ENCODE data around the gene KDM2A. TPM values are rescaled to one million over a fixed set of nuclear protein-coding genes. Genes with fewer than 3 reads are reported as not detected.
A peak's percentile ranks its signal among the peaks of the same experiment; 100 is the strongest.

Gene KDM2A
- total RNA-seq, 1 experiment from 2014 or later = 120 TPM

- no peak overlapping the region for H3K4me3 ChIP-seq
- ChIA-PET CTCF (interaction anchor here (0.7 kb wide), 1 partner anchor 10 kb away, joined by 4 read pairs; no protein-coding TSS in a partner anchor), POLR2A (ENCODE audit: unreplicated experiment) (no interaction called here)
- no peaks in the 10 kb centered on the region for H3K9me3 ChIP-seq (ENCODE audit: insufficient read depth, low read depth)
- peaks cover 40% of the 10 kb centered on the region for H3K4me1 ChIP-seq (replicated peaks; ENCODE audit: insufficient read depth)
- DNase-seq = no peak
- H3K27ac ChIP-seq = no peak overlapping the region
- TF ChIP-seq, protein P1, sequence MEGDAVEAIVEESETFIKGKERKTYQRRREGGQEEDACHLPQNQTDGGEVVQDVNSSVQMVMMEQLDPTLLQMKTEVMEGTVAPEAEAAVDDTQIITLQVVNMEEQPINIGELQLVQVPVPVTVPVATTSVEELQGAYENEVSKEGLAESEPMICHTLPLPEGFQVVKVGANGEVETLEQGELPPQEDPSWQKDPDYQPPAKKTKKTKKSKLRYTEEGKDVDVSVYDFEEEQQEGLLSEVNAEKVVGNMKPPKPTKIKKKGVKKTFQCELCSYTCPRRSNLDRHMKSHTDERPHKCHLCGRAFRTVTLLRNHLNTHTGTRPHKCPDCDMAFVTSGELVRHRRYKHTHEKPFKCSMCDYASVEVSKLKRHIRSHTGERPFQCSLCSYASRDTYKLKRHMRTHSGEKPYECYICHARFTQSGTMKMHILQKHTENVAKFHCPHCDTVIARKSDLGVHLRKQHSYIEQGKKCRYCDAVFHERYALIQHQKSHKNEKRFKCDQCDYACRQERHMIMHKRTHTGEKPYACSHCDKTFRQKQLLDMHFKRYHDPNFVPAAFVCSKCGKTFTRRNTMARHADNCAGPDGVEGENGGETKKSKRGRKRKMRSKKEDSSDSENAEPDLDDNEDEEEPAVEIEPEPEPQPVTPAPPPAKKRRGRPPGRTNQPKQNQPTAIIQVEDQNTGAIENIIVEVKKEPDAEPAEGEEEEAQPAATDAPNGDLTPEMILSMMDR (conservative IDR thresholded peaks at IDR 0.05) = no peak
- TF ChIP-seq EZH2 (IDR thresholded peaks at IDR 0.05; ENCODE audit: low read depth) = no peak
- no peaks in the 10 kb centered on the region for H3K9me2 ChIP-seq (ENCODE audit: insufficient read depth)
- no peak overlapping the region for H2AFZ ChIP-seq
- intact Hi-C loops (cut with micrococcal nuclease; ENCODE audit: unreplicated experiment) = no loop called here
- peaks cover 6% of the 10 kb centered on the region; the same call in 1 of the 2 replicates for H3K36me3 ChIP-seq (ENCODE audit: low read depth)
- peaks cover 97% of the 10 kb centered on the region for H3K79me2 ChIP-seq (ENCODE audit: low read depth)
- BruUV-seq (replicated peaks) = no TSS peak
- H4K20me1 ChIP-seq (ENCODE audit: insufficient read depth) = peaks cover 11% of the 10 kb centered on the region; the same call in 1 of the 2 replicates
- H3K4me2 ChIP-seq = no peak overlapping the region
- no peaks in the 10 kb centered on the region for H3K27me3 ChIP-seq (ENCODE audit: insufficient read depth, low read depth)
- H3F3A ChIP-seq (ENCODE audit: insufficient read depth, low read depth) = peaks cover 46% of the 10 kb centered on the region
These were observed 43.9 kb downstream of the KDM2A start for GRCh38 chr11:67163006-67163405.

- POLR2A ChIA-PET (ENCODE audit: unreplicated experiment) = interaction anchor here (0.6 kb wide), 1 partner anchor 284 kb away, joined by 3 read pairs; no protein-coding TSS in a partner anchor
- CTCF ChIA-PET = no interaction called here
- Histone ChIP-seq H3K27me3 (ENCODE audit: insufficient read depth, low read depth) (no peaks in the 10 kb centered on the region), H3K4me2 (no peak overlapping the region), H2AFZ (no peak overlapping the region), H3K4me1 (replicated peaks; ENCODE audit: insufficient read depth) (peaks cover 43% of the 10 kb centered on the region), H3K79me2 (ENCODE audit: low read depth) (peaks cover 94% of the 10 kb centered on the region), H3K4me3 (no peak overlapping the region), H3K9me3 (ENCODE audit: insufficient read depth, low read depth) (no peaks in the 10 kb centered on the region), H4K20me1 (ENCODE audit: insufficient read depth) (peaks cover 6% of the 10 kb centered on the region; the same call in 1 of the 2 replicates), H3K9me2 (ENCODE audit: insufficient read depth) (no peaks in the 10 kb centered on the region), H3F3A (ENCODE audit: insufficient read depth, low read depth) (peaks cover 34% of the 10 kb centered on the region), H3K27ac (peak overlapping the region; percentile 31; the same call in 1 of the 2 replicates), H3K36me3 (ENCODE audit: low read depth) (peaks cover 6% of the 10 kb centered on the region; the same call in 1 of the 2 replicates)
- TF ChIP-seq, protein P1 (conservative IDR thresholded peaks at IDR 0.05) = no peak
- no peak for TF ChIP-seq EZH2 (IDR thresholded peaks at IDR 0.05; ENCODE audit: low read depth)
- no peak for DNase-seq
- intact Hi-C loops (cut with micrococcal nuclease; ENCODE audit: unreplicated experiment) = loop anchor here (5.0 kb wide), 1 partner anchor 83 kb away; no protein-coding TSS in a partner anchor
- no TSS peak for BruUV-seq (replicated peaks)
These were observed 46.6 kb downstream of the KDM2A start for GRCh38 chr11:67165623-67166022.

- POLR2A ChIA-PET (ENCODE audit: unreplicated experiment) = interaction anchor here (0.7 kb wide), 1 partner anchor 148 kb away, joined by 3 read pairs; no protein-coding TSS in a partner anchor
- CTCF ChIA-PET = interaction anchor here (0.6 to 1.2 kb wide), 4 partner anchors 48 to 114 kb away, joined by 3 to 5 read pairs (median 4); partner anchors contain the start of gene KDM2A
- peaks cover 35% of the 10 kb centered on the region for H3K4me1 ChIP-seq (replicated peaks; ENCODE audit: insufficient read depth)
- peaks cover 6% of the 10 kb centered on the region; the same call in 1 of the 2 replicates for H3K36me3 ChIP-seq (ENCODE audit: low read depth)
- no peak overlapping the region for H3K4me3 ChIP-seq
- TF ChIP-seq, protein P1 (conservative IDR thresholded peaks at IDR 0.05) = no peak
- TF ChIP-seq EZH2 (IDR thresholded peaks at IDR 0.05; ENCODE audit: low read depth) = no peak
- H3K79me2 ChIP-seq (ENCODE audit: low read depth) = peaks cover 94% of the 10 kb centered on the region
- H3K4me2 ChIP-seq = peak overlapping the region; percentile 32; the same call in 1 of the 2 replicates
- no peaks in the 10 kb centered on the region for H3K9me3 ChIP-seq (ENCODE audit: insufficient read depth, low read depth)
- H4K20me1 ChIP-seq (ENCODE audit: insufficient read depth) = peaks cover 6% of the 10 kb centered on the region; the same call in 1 of the 2 replicates
- no peaks in the 10 kb centered on the region for H3K9me2 ChIP-seq (ENCODE audit: insufficient read depth)
- peak overlapping the region; percentile 73 for H3K27ac ChIP-seq
- DNase-seq = no peak
- peaks cover 34% of the 10 kb centered on the region for H3F3A ChIP-seq (ENCODE audit: insufficient read depth, low read depth)
- BruUV-seq (replicated peaks) = no TSS peak
- H3K27me3 ChIP-seq (ENCODE audit: insufficient read depth, low read depth) = no peaks in the 10 kb centered on the region
- H2AFZ ChIP-seq = no peak overlapping the region
- intact Hi-C loops (cut with micrococcal nuclease; ENCODE audit: unreplicated experiment) = loop anchor here (5.0 kb wide), 1 partner anchor 85 kb away; no protein-coding TSS in a partner anchor
These were observed 48.0 kb downstream of the KDM2A start for GRCh38 chr11:67167091-67167490.
